DND-41 (cell line): Measurements from ENCODE around the gene C14orf180.

Experiments used
- ATAC-seq: fragments of 200-7000 bp; cut with Tn5 transposase; 3 replicates; pipeline ENCODE4 v1.9.1; 2021; ENCODE audit warnings: low read depth; ENCODE audit not compliant: insufficient read depth
- DNase-seq: peaks from one replicate; pipeline ENCODE4 v3.0.0-alpha.2; 2020
- H2AFZ ChIP-seq: 2 replicates; pipeline ENCODE4 v1.6.0; 2012; ENCODE audit warnings: low read depth, low read length
- H3K27ac ChIP-seq: 2 replicates; pipeline ENCODE4 v1.5.1; 2012; ENCODE audit warnings: low read length, inconsistent platforms
- H3K27me3 ChIP-seq: fragments of 200-600 bp; sonication (generic); 2 replicates; pipeline ENCODE4 v1.6.0; 2012; ENCODE audit warnings: low read length, mild to moderate bottlenecking, inconsistent platforms; ENCODE audit not compliant: insufficient read depth, poor library complexity
- H3K36me3 ChIP-seq: 2 replicates; pipeline ENCODE4 v1.5.1; 2012; ENCODE audit warnings: low read length, inconsistent platforms; ENCODE audit not compliant: insufficient read depth
- H3K4me1 ChIP-seq: 2 replicates; pipeline ENCODE4 v1.5.1; 2012; ENCODE audit warnings: mild to moderate bottlenecking, low read length; ENCODE audit not compliant: insufficient read depth
- H3K4me2 ChIP-seq: 2 replicates; pipeline ENCODE4 v1.6.0; 2012; ENCODE audit warnings: mild to moderate bottlenecking, moderate library complexity, low read length, inconsistent platforms; ENCODE audit not compliant: insufficient read depth
- H3K4me3 ChIP-seq, 2 experiments: fragments of 200-600 bp in 1 of 2; shearing (Covaris generic) in 1 of 2; 2 replicates each; pipeline ENCODE4 v1.5.1; 2012 to 2016; ENCODE audit warnings: inconsistent platforms in 2 of 2, low read length in 2 of 2, mild to moderate bottlenecking in 2 of 2, low read depth in 1 of 2, moderate library complexity in 1 of 2
- H3K79me2 ChIP-seq: 2 replicates; pipeline ENCODE4 v1.6.0; 2012; ENCODE audit warnings: low read length, inconsistent platforms; ENCODE audit not compliant: insufficient read depth
- H3K9ac ChIP-seq: 2 replicates; pipeline ENCODE4 v1.6.0; 2012; ENCODE audit warnings: low read depth, mild to moderate bottlenecking, inconsistent platforms, low read length, moderate library complexity
- H3K9me3 ChIP-seq: 2 replicates; pipeline ENCODE4 v1.5.1; 2012; ENCODE audit warnings: low read length, moderate library complexity, mild to moderate bottlenecking, inconsistent platforms; ENCODE audit not compliant: insufficient read depth, severe bottlenecking
- H4K20me1 ChIP-seq: 2 replicates; pipeline ENCODE4 v1.6.0; 2012; ENCODE audit warnings: low read length; ENCODE audit not compliant: insufficient read depth
- EZH2 ChIP-seq: IDR thresholded peaks from 3 replicates; pipeline ENCODE4 v1.6.1; 2012; ENCODE audit warnings: borderline replicate concordance, low read depth, mild to moderate bottlenecking, moderate library complexity, low read length, inconsistent platforms; ENCODE audit not compliant: severe bottlenecking
- TF ChIP-seq, protein P1 (sequence below): IDR thresholded peaks from 2 replicates; pipeline ENCODE4 v1.5.1; 2012; ENCODE audit warnings: borderline replicate concordance, low read length, moderate library complexity, mild to moderate bottlenecking; ENCODE audit not compliant: poor library complexity, severe bottlenecking; ENCODE audit errors: extremely low read depth

Gene C14orf180

DNA sequence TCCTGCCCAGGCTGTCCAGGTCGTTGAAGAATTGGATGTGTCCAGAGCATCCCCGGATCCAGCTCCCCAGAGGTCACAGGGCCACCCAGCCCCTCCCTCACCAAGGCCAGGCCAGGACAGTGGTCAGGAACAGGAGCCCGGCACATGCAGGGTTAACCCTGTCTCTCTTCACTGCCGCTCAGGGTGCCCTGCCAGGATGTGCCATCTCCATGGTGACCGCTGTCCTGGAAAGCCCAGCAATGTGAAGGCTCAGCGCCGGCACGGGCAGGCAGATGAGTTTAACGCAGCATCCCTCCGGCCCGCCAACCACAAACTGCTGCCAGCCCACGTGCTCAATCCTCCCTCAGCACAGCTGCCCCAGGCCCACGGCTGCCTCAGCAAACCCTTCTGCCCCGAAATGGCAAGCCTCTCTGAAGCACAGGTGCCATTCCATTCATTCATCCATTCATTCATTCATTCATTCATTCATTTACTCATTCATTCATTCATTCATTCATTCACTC lies 20.6 kb downstream of the C14orf180 start:
- H3K4me2 ChIP-seq = no peak overlapping the region
- H3K27me3 ChIP-seq = no peaks in the 10 kb centered on the region
- no peaks in the 10 kb centered on the region for H3K4me1 ChIP-seq
- no peaks in the 10 kb centered on the region for H3K9me3 ChIP-seq
- no peak for TF ChIP-seq EZH2
- TF ChIP-seq, protein P1, sequence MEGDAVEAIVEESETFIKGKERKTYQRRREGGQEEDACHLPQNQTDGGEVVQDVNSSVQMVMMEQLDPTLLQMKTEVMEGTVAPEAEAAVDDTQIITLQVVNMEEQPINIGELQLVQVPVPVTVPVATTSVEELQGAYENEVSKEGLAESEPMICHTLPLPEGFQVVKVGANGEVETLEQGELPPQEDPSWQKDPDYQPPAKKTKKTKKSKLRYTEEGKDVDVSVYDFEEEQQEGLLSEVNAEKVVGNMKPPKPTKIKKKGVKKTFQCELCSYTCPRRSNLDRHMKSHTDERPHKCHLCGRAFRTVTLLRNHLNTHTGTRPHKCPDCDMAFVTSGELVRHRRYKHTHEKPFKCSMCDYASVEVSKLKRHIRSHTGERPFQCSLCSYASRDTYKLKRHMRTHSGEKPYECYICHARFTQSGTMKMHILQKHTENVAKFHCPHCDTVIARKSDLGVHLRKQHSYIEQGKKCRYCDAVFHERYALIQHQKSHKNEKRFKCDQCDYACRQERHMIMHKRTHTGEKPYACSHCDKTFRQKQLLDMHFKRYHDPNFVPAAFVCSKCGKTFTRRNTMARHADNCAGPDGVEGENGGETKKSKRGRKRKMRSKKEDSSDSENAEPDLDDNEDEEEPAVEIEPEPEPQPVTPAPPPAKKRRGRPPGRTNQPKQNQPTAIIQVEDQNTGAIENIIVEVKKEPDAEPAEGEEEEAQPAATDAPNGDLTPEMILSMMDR = no peak
- no peak for DNase-seq
- no peak overlapping the region for H3K4me3 ChIP-seq
- no peak overlapping the region for H2AFZ ChIP-seq
- no peak overlapping the region for H3K27ac ChIP-seq
- H3K79me2 ChIP-seq = no peaks in the 10 kb centered on the region
- no peaks in the 10 kb centered on the region; the same call in 1 of the 2 replicates for H4K20me1 ChIP-seq
- no peaks in the 10 kb centered on the region for H3K36me3 ChIP-seq
- no peak overlapping the region for H3K9ac ChIP-seq
- peak; percentile 48; the same call in 1 of the 3 replicates for ATAC-seq

GRCh38 chr14:104600805-104601204 lies 21.2 kb downstream of the C14orf180 start:
- Histone ChIP-seq H3K27me3 (no peaks in the 10 kb centered on the region), H3K9ac (no peak overlapping the region), H3K36me3 (no peaks in the 10 kb centered on the region), H3K4me2 (no peak overlapping the region), H4K20me1 (no peaks in the 10 kb centered on the region; the same call in 1 of the 2 replicates), H3K9me3 (no peaks in the 10 kb centered on the region), H3K4me1 (no peaks in the 10 kb centered on the region), H3K4me3 (no peak overlapping the region), H3K27ac (no peak overlapping the region), H2AFZ (no peak overlapping the region), H3K79me2 (no peaks in the 10 kb centered on the region)
- TF ChIP-seq EZH2 = no peak
- TF ChIP-seq, protein P1 = no peak
- no peak for ATAC-seq
- DNase-seq = no peak

GRCh38 chr14:104601786-104602185 lies 22.2 kb downstream of the C14orf180 start:
- Histone ChIP-seq H3K36me3 (no peaks in the 10 kb centered on the region), H3K4me1 (no peaks in the 10 kb centered on the region), H4K20me1 (no peaks in the 10 kb centered on the region; the same call in 1 of the 2 replicates), H3K4me3 (no peak overlapping the region), H2AFZ (no peak overlapping the region), H3K79me2 (no peaks in the 10 kb centered on the region), H3K27me3 (no peaks in the 10 kb centered on the region), H3K4me2 (no peak overlapping the region), H3K27ac (no peak overlapping the region), H3K9me3 (no peaks in the 10 kb centered on the region), H3K9ac (no peak overlapping the region)
- TF ChIP-seq EZH2 = no peak
- TF ChIP-seq, protein P1 = no peak
- ATAC-seq (no peak), DNase-seq (no peak)
